ENCODE data around the gene SP110.

Gene SP110

GRCh38 chr2:230170532-230170931 lies 49.3 kb downstream of the SP110 start:
- DNase-seq (ENCODE audit: low read depth in 3 of 3) = no peak

GRCh38 chr2:230166557-230167170 lies 53.1 kb downstream of the SP110 start:
- DNase-seq (ENCODE audit: low read depth in 3 of 3) = no peak

- DNase-seq (ENCODE audit: low read depth in 3 of 3) = no peak
Measured at GRCh38 chr2:230164139-230164538, 55.6 kb downstream of the SP110 start.

- no peak for DNase-seq (ENCODE audit: low read depth in 3 of 3)
Measured at GRCh38 chr2:230162981-230163380, 56.8 kb downstream of the SP110 start.

- DNase-seq (ENCODE audit: low read depth in 3 of 3) = no peak
Measured at GRCh38 chr2:230161184-230161583, 58.6 kb downstream of the SP110 start.

- DNase-seq (ENCODE audit: low read depth in 3 of 3) = peak; percentile 21 to 40 (median 30)
Measured at GRCh38 chr2:230160112-230160660, 59.6 kb downstream of the SP110 start.

GRCh38 chr2:230158468-230158867 lies 61.3 kb downstream of the SP110 start:
- DNase-seq (ENCODE audit: low read depth in 3 of 3) = no peak

GRCh38 chr2:230156782-230157699 lies 62.7 kb downstream of the SP110 start:
- no peak for DNase-seq (ENCODE audit: low read depth in 3 of 3)

GRCh38 chr2:230155359-230155758 lies 64.4 kb downstream of the SP110 start:
- peak in 2 of 3 donors; percentile 11 to 14 for DNase-seq (ENCODE audit: low read depth in 3 of 3)

GRCh38 chr2:230153390-230153976 lies 66.3 kb downstream of the SP110 start:
- DNase-seq (ENCODE audit: low read depth in 3 of 3) = no peak

GRCh38 chr2:230152334-230152733 lies 67.5 kb downstream of the SP110 start:
- DNase-seq (ENCODE audit: low read depth in 3 of 3) = no peak

- no peak for DNase-seq (ENCODE audit: low read depth in 3 of 3)
Measured at GRCh38 chr2:230144355-230144754, 75.4 kb downstream of the SP110 start.

GRCh38 chr2:230140667-230141066 lies 79.1 kb downstream of the SP110 start:
- no peak for DNase-seq (ENCODE audit: low read depth in 3 of 3)

GRCh38 chr2:230137902-230138539 lies 81.8 kb downstream of the SP110 start:
- DNase-seq (ENCODE audit: low read depth in 3 of 3) = no peak

- no peak for DNase-seq (ENCODE audit: low read depth in 3 of 3)
Measured at GRCh38 chr2:230135130-230135525, 84.7 kb downstream of the SP110 start.

- DNase-seq (ENCODE audit: low read depth in 3 of 3) = no peak
Measured at GRCh38 chr2:230134496-230135129, 85.2 kb downstream of the SP110 start.

- DNase-seq (ENCODE audit: low read depth in 3 of 3) = no peak
Measured at GRCh38 chr2:230131366-230131765, 88.4 kb downstream of the SP110 start.

- DNase-seq (ENCODE audit: low read depth in 3 of 3) = no peak
Measured at GRCh38 chr2:230130668-230131364, 89.0 kb downstream of the SP110 start.

- DNase-seq (ENCODE audit: low read depth in 3 of 3) = no peak
Measured at GRCh38 chr2:230129343-230129742, 90.4 kb downstream of the SP110 start.

- no peak for DNase-seq (ENCODE audit: low read depth in 3 of 3)
Measured at GRCh38 chr2:230128623-230129342, 91.0 kb downstream of the SP110 start.

Data from stimulated activated CD4-positive, alpha-beta T cell treated with anti-CD3 and anti-CD28 coated beads, TNF-alpha, amount 100 ng/mL, for 48 hours (primary cell).